Measurements from ENCODE around the gene IGLL1.

Gene IGLL1

DNA sequence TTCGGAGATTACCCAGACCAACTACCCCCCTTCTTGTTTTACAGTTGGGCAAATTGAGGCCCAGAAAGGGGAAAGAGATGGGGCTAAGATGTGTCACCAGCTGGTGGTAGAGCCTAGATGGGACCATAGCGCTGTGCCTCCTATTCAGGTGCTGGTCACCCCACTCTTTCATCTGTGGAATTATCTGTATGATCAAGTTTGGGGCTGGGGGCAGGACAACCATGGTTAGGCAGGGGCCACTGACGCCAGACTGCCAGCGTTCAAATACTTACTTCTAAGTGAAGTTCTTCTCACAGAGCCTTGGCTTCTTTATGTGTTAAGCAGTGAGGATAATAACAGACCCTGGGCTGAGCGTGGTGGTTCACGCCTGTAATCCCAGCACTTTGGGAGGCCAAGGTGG, 55.9 kb downstream of the IGLL1 start:
- DNase-seq (ENCODE audit: low spot score), result no peak
- TF ChIP-seq, protein P1, sequence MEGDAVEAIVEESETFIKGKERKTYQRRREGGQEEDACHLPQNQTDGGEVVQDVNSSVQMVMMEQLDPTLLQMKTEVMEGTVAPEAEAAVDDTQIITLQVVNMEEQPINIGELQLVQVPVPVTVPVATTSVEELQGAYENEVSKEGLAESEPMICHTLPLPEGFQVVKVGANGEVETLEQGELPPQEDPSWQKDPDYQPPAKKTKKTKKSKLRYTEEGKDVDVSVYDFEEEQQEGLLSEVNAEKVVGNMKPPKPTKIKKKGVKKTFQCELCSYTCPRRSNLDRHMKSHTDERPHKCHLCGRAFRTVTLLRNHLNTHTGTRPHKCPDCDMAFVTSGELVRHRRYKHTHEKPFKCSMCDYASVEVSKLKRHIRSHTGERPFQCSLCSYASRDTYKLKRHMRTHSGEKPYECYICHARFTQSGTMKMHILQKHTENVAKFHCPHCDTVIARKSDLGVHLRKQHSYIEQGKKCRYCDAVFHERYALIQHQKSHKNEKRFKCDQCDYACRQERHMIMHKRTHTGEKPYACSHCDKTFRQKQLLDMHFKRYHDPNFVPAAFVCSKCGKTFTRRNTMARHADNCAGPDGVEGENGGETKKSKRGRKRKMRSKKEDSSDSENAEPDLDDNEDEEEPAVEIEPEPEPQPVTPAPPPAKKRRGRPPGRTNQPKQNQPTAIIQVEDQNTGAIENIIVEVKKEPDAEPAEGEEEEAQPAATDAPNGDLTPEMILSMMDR (IDR thresholded peaks at IDR 0.05; ENCODE audit: extremely low read depth, insufficient read depth, missing control alignments), result no peak
- in situ Hi-C loops (cut with MboI; ENCODE audit: low pct_unique_long_range_greater_than_20kb, low sequenced_read_pairs, unreplicated experiment), result no loop called here

DNA sequence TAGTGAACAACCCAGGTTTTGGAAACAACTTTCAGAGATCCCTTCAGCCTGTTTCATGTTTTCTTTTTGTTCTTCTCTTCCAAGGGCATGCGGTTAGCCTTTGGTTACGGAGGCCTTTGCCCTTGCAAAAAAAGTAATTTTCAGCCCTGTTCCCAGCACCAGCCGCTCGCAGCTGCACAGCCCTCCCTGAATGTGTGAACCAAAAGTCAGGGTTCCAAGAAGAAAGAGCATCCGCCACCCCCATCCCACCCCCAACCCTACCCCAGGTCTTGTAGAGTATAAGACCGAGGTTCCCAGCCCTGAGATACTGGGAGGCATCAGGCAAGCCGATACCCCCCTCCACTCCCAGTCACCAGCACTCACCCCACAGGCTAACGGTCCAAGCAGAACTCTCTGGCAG, 56.4 kb downstream of the IGLL1 start:
- in situ Hi-C loops (cut with MboI; ENCODE audit: low pct_unique_long_range_greater_than_20kb, low sequenced_read_pairs, unreplicated experiment), result no loop called here
- DNase-seq (ENCODE audit: low spot score), result no peak
- TF ChIP-seq, protein P1 (IDR thresholded peaks at IDR 0.05; ENCODE audit: extremely low read depth, insufficient read depth, missing control alignments), result no peak
